Measurements from ENCODE around the gene GABRG1. TPM values are rescaled to one million over a fixed set of nuclear protein-coding genes. Genes with fewer than 3 reads are reported as not detected.

Gene GABRG1
- total RNA-seq (2022; extraction: Qiagen RNA extraction; ENCODE audit: low read depth) = not detected in 5 replicates

DNA sequence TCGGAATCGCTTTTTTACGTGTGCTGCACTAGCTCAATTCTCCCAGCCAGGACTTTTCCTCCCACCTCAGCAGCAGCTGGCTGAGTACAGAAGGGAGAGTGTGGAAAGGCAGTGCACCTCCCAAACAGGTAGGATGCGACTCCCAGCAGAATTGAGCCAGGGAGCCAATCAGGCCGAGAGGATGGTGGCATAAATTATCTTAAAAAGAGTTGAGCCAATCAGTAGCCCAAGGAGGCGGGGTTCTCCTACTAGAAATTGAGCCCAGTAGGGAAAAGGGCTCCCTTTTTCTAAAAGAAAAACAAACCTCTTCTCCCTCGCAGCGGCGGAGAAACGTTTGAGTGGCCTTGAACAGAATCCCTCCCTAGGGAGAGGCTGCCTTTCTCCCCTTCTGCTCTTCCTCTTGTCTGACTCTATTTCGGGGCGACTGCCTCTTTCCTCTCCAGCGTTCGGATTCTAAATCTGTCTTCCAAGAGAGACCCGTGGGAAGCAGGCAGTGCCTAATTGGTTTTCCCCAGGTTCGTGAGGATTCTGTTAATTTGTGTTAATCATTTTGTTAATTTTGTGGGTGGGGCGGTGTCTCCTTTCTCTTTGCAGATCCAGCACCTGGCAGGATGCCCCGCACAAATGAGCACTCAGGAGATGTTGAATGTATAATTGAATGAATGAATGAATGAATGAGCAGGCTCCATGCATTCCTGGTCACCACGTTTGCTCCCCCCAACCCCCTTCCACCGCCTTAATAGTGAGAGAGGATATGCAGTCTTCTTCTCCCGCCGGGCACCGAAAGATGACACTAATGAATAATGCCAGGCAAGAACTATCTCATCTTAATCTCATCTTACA is at the start of gene GABRG1:
Gene GABRG1 (minus strand): TSS at position 142 of the 843 bp plus-strand sequence. CDS start 141 bp downstream, at position 1.

